Endothelial cell of umbilical vein (primary cell): ENCODE data around the gene PRIMA1. TPM values are rescaled to one million over a fixed set of nuclear protein-coding genes. Genes with fewer than 3 reads are reported as not detected.

Source experiments
- BruUV-seq: library from RNA; stranded (reverse); fragments of 400-500 nt; replicated peaks from 2 replicates; lab custom pipeline; 2021; lab: Mats Ljungman, UMichigan
- CTCF ChIA-PET: fragments of 300-600, 350-600 bp; sonication (Branson Sonifier 250); formaldehyde crosslinking; loops from one replicate; lab custom pipeline; 2021; ENCODE audit warnings: antibody characterized with exemption, inconsistent platforms; lab: Charles Lee
- POLR2A ChIA-PET: fragments of 300-600, 350-600 bp; sonication (Branson Sonifier 250); formaldehyde crosslinking; loops from one replicate; lab custom pipeline; 2021; ENCODE audit warnings: antibody characterized with exemption, inconsistent platforms; lab: Charles Lee
- DNase-seq: peaks from one replicate; pipeline ENCODE4 v3.0.0-alpha.2; 2011; ENCODE audit warnings: low read depth, low spot score
- FAIRE-seq: peaks from 2 replicates; lab custom pipeline; 2011; peaks lifted over from hg19 to GRCh38; lab: Jason Lieb, UNC
- H2AFZ ChIP-seq: 2 replicates; pipeline ENCODE4 v1.6.0; 2012; ENCODE audit warnings: low read depth, low read length, control low read depth, inconsistent platforms
- H3K27ac ChIP-seq: 2 replicates; pipeline ENCODE4 v1.5.1; 2011; ENCODE audit warnings: low read depth, mild to moderate bottlenecking, control low read depth, low read length, moderate library complexity; ENCODE audit not compliant: insufficient read depth
- H3K27me3 ChIP-seq, 2 experiments: 2 replicates each; pipeline versions ENCODE4 v1.6.0 to v1.6.1; 2011; ENCODE audit warnings: low read length in 2 of 2, mixed read lengths in 1 of 2; ENCODE audit not compliant: control insufficient read depth in 2 of 2, insufficient read depth in 2 of 2
- H3K36me3 ChIP-seq, 2 experiments: 2 replicates in 1 of 2; 3 replicates in 1 of 2; pipeline ENCODE4 v1.5.1; 2011; ENCODE audit warnings: low read length in 2 of 2, mild to moderate bottlenecking in 1 of 2, moderate library complexity in 1 of 2; ENCODE audit not compliant: control insufficient read depth in 2 of 2, insufficient read depth in 2 of 2; ENCODE audit errors: extremely low read depth in 1 of 2
- H3K4me1 ChIP-seq: 3 replicates; pipeline ENCODE4 v1.5.1; 2011; ENCODE audit warnings: mild to moderate bottlenecking, low read length; ENCODE audit not compliant: control insufficient read depth, insufficient read depth; ENCODE audit errors: extremely low read depth
- H3K4me2 ChIP-seq: 2 replicates; pipeline ENCODE4 v1.6.1; 2011; ENCODE audit warnings: low read length, control low read depth, mixed read lengths; ENCODE audit not compliant: insufficient read depth
- H3K4me3 ChIP-seq, 3 experiments: fragments of 200-600 bp in 1 of 3; sonication (generic), shearing (Covaris generic) in 1 of 3; replicated peaks in 1 of 3; 2 replicates each; pipeline ENCODE4 v1.5.1; 2011 to 2016; ENCODE audit warnings: control low read depth in 3 of 3, low read length in 3 of 3, mild to moderate bottlenecking in 2 of 3, inconsistent platforms in 1 of 3, low read depth in 1 of 3, moderate library complexity in 1 of 3; ENCODE audit not compliant: insufficient read depth in 1 of 3
- H3K79me2 ChIP-seq: 2 replicates; pipeline ENCODE4 v1.6.0; 2012; ENCODE audit warnings: low read length, inconsistent platforms; ENCODE audit not compliant: control insufficient read depth, insufficient read depth
- H3K9ac ChIP-seq: replicated peaks from 2 replicates; pipeline ENCODE3; 2011; ENCODE audit warnings: low read length, control low read depth; ENCODE audit not compliant: insufficient read depth; ENCODE audit errors: extremely low read depth
- H3K9me1 ChIP-seq: replicated peaks from 3 replicates; pipeline ENCODE4 v1.6.0; 2011; ENCODE audit warnings: mild to moderate bottlenecking, low read length; ENCODE audit not compliant: control insufficient read depth, insufficient read depth; ENCODE audit errors: extremely low read depth
- H3K9me3 ChIP-seq: replicated peaks from 2 replicates; pipeline ENCODE4 v1.5.1; 2012; ENCODE audit warnings: low read length, inconsistent platforms; ENCODE audit not compliant: control insufficient read depth, insufficient read depth
- H4K20me1 ChIP-seq: replicated peaks from 2 replicates; pipeline ENCODE3; 2011; ENCODE audit warnings: mild to moderate bottlenecking, low read length; ENCODE audit not compliant: control insufficient read depth, insufficient read depth; ENCODE audit errors: extremely low read depth
- EZH2 ChIP-seq: IDR thresholded peaks from 2 replicates; pipeline ENCODE4 v1.6.1; 2012; ENCODE audit warnings: borderline replicate concordance, low read depth, mild to moderate bottlenecking, moderate library complexity, low read length, inconsistent platforms; ENCODE audit not compliant: severe bottlenecking
- FOS ChIP-seq: IDR thresholded peaks from 2 replicates; pipeline ENCODE4 v1.6.1; 2011; ENCODE audit warnings: mild to moderate bottlenecking, low read length, moderate library complexity, borderline replicate concordance; ENCODE audit not compliant: insufficient read depth
- GATA2 ChIP-seq: IDR thresholded peaks from 2 replicates; pipeline ENCODE4 v1.7.0; 2011; ENCODE audit warnings: low read depth, mild to moderate bottlenecking, moderate library complexity, mixed read lengths, low read length; ENCODE audit not compliant: insufficient read length, insufficient read depth
- MYC ChIP-seq: IDR thresholded peaks from one replicate; pipeline ENCODE4 v1.6.1; 2011; ENCODE audit warnings: mild to moderate bottlenecking, low read depth, low read length
- dilution Hi-C: fragments of 300-500 bp; cut with MboI; formaldehyde crosslinking; loops from one replicate; pipeline ENCODE4 v1.15.0; 2019; ENCODE audit warnings: low sequenced_read_pairs; ENCODE audit not compliant: extremely low pct_ligation_motif_present
- intact Hi-C: fragments of 100-400 bp; cut with micrococcal nuclease; formaldehyde crosslinking; loops from one replicate; pipeline ENCODE4 v1.10.0; 2022
- polyA plus RNA-seq, 4 experiments: library from polyadenylated mRNA; depleted of rRNA in 3 of 4; stranded (reverse) in 3 of 4; unstranded in 1 of 4; fragments of >200 nt; gene quantifications; 2 replicates each; pipeline versions ENCODE4 v1.2.1 to v1.2.3, GENCODE V29; 2011 to 2012; ENCODE audit warnings: missing spikeins in 1 of 4
- total RNA-seq: library from RNA; stranded (reverse); gene quantifications from 2 replicates; pipeline ENCODE4 v1.2.3, GENCODE V29; 2021
- TF ChIP-seq, protein P1 (sequence below): IDR thresholded peaks from 2 replicates; pipeline ENCODE4 v1.6.1; 2011; ENCODE audit not compliant: insufficient read depth, insufficient read length
- TF ChIP-seq, protein P2 (sequence below), 2 donors: IDR thresholded peaks; 1 replicate in 1 of 2; 2 replicates in 1 of 2; pipeline ENCODE4 v1.5.1; 2011; ENCODE audit warnings: low read length in 2 of 2, mild to moderate bottlenecking in 2 of 2, moderate library complexity in 2 of 2, control low read depth in 1 of 2, inconsistent platforms in 1 of 2, low read depth in 1 of 2; ENCODE audit not compliant: insufficient read depth in 1 of 2; ENCODE audit errors: extremely low read depth in 1 of 2

PRIMA1 gene
- total and polyA plus RNA-seq, 2 donors (not counting 3 experiments of a cell fraction or from before 2014, with no cell fraction given) = not detected

DNA sequence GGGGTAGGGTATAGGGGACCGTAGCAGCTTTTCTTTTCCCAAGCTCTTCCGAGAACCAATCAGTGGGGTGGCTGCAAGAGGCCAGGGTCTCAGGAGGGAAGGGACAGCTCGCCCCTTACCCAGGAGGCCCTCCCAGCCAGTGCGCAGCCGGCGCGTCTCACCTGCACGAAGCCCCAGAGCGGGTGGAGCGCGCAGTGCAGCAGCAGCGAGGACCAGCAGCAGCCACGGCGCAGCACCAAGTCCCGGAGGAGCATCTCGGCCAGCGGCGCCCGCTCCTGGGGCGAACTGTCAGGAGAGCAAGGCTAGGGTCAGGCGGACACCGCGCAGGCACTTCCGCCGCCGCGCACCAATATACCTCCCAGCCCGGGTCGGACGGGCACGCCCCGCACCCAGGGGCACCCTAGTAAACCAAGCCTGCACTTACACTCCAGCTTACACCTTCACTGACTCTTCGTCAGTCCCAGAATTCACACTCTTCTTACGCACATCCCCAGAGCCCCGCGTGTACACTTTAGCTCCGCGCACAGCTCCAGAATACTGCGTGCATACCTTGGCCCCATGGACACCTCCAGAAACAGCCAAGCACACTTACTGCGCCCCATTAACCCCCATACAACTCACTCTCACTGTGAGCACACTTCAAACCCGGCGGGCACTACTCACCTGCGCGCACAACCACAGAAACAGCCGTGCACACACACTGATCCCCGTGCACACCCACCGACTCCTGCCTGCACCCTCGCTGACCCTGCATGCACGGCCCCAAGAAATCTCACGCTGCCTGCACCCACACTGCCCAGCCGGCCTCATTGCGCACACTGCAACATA is 606 bp downstream of the PRIMA1 start:
- DNase-seq = no peak
- H4K20me1 ChIP-seq = no peaks in the 10 kb centered on the region
- no peaks in the 10 kb centered on the region for H3K9me1 ChIP-seq
- intact Hi-C loops (no loop called here), dilution Hi-C loops (no loop called here)
- no peak overlapping the region for H2AFZ ChIP-seq
- H3K9ac ChIP-seq = no peak overlapping the region
- no peak overlapping the region for H3K4me3 ChIP-seq
- no peak for FAIRE-seq
- H3K27ac ChIP-seq = no peak overlapping the region
- no peaks in the 10 kb centered on the region for H3K9me3 ChIP-seq
- no peaks in the 10 kb centered on the region for H3K79me2 ChIP-seq
- H3K27me3 ChIP-seq = peaks cover 5 to 6% of the 10 kb centered on the region in 2 experiments
- no TSS peak for BruUV-seq
- POLR2A ChIA-PET = no interaction called here
- TF ChIP-seq EZH2 = no peak
- TF ChIP-seq GATA2 = no peak
- TF ChIP-seq FOS = no peak
- CTCF ChIA-PET = no interaction called here
- H3K4me2 ChIP-seq = no peak overlapping the region
- no peaks in the 10 kb centered on the region for H3K36me3 ChIP-seq
- H3K4me1 ChIP-seq = no peaks in the 10 kb centered on the region

DNA sequence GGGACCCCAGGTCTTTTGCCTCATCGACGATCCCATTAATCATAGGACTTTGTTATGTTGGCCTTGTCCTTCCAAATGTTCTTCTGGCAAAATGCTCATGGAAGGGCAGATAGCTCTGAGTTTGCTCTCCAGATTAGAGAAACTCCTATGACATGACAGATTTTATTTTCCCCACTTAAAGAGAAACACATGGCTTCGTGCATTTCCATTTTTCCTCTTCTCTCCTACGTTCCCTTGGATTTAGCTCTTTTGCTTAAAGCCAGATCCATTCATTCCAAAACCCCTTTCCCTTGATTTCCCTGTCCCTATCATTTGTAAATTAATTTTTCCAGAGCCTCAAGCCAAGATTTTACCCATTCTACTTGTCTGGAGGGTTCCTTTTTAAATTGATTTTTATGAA is 2.9 kb downstream of the PRIMA1 start:
- BruUV-seq = no TSS peak
- Histone ChIP-seq H3K4me2 (no peak overlapping the region), H3K27me3 (peaks cover 5 to 6% of the 10 kb centered on the region in 2 experiments), H3K4me3 (no peak overlapping the region), H4K20me1 (no peaks in the 10 kb centered on the region), H3K79me2 (no peaks in the 10 kb centered on the region), H3K9me3 (no peaks in the 10 kb centered on the region), H3K4me1 (no peaks in the 10 kb centered on the region), H3K9me1 (no peaks in the 10 kb centered on the region), H3K36me3 (no peaks in the 10 kb centered on the region), H3K27ac (no peak overlapping the region), H3K9ac (no peak overlapping the region), H2AFZ (no peak overlapping the region)
- DNase-seq = no peak
- TF ChIP-seq, protein P1, sequence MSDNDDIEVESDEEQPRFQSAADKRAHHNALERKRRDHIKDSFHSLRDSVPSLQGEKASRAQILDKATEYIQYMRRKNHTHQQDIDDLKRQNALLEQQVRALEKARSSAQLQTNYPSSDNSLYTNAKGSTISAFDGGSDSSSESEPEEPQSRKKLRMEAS = no peak
- TF ChIP-seq EZH2 (no peak), MYC (no peak)
- TF ChIP-seq, protein P2, sequence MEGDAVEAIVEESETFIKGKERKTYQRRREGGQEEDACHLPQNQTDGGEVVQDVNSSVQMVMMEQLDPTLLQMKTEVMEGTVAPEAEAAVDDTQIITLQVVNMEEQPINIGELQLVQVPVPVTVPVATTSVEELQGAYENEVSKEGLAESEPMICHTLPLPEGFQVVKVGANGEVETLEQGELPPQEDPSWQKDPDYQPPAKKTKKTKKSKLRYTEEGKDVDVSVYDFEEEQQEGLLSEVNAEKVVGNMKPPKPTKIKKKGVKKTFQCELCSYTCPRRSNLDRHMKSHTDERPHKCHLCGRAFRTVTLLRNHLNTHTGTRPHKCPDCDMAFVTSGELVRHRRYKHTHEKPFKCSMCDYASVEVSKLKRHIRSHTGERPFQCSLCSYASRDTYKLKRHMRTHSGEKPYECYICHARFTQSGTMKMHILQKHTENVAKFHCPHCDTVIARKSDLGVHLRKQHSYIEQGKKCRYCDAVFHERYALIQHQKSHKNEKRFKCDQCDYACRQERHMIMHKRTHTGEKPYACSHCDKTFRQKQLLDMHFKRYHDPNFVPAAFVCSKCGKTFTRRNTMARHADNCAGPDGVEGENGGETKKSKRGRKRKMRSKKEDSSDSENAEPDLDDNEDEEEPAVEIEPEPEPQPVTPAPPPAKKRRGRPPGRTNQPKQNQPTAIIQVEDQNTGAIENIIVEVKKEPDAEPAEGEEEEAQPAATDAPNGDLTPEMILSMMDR (IDR thresholded peaks at IDR 0.05; ENCODE audit: extremely low read depth in 1 of 2, insufficient read depth in 1 of 2, low read depth in 1 of 2, low read length in 2 of 2) = no peak
- dilution Hi-C loops (no loop called here), intact Hi-C loops (no loop called here)
- ChIA-PET CTCF (no interaction called here), POLR2A (no interaction called here)
- FAIRE-seq = no peak
